ENCODE data around the gene SLC16A3.

DNA sequence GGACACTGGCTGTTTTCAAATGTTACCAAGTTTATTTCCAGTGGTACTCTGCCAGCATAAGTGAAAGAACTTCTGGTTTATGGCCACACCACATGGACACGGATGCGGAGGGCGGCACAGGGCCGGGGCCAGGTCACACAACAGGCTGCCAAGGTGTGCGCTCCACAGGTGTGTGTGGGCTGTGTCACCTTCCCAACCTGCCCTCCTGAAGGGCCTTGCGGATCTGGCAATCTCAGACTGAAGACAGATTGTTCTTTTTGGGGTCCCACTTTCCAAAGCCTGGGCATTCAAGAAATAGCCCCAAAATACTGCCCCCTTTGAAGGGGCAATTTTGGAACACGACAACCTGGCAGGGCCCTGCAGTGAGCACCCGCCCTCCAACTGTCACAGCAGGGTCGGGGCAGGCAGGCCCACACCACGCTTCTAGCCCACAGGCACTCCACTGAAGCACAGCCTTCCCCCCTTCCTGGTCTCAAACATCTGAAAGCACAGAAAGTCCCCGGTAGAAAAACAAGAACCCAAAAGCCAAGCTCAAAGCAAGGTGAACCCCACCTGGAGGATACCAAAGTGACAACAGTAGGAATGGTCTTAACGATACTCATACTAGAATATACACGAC lies 41.1 kb downstream of the SLC16A3 start:
- TF ChIP-seq, protein P1, sequence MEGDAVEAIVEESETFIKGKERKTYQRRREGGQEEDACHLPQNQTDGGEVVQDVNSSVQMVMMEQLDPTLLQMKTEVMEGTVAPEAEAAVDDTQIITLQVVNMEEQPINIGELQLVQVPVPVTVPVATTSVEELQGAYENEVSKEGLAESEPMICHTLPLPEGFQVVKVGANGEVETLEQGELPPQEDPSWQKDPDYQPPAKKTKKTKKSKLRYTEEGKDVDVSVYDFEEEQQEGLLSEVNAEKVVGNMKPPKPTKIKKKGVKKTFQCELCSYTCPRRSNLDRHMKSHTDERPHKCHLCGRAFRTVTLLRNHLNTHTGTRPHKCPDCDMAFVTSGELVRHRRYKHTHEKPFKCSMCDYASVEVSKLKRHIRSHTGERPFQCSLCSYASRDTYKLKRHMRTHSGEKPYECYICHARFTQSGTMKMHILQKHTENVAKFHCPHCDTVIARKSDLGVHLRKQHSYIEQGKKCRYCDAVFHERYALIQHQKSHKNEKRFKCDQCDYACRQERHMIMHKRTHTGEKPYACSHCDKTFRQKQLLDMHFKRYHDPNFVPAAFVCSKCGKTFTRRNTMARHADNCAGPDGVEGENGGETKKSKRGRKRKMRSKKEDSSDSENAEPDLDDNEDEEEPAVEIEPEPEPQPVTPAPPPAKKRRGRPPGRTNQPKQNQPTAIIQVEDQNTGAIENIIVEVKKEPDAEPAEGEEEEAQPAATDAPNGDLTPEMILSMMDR (IDR thresholded peaks at IDR 0.05): no peak
- no peak for TF ChIP-seq POLR2A (IDR thresholded peaks at IDR 0.05)

Measured in breast epithelium (tissue), 3 donors.